K562 (cell line): ENCODE measurements around the gene DAPL1. TPM values are rescaled to one million over a fixed set of nuclear protein-coding genes. Genes with fewer than 3 reads are reported as not detected.

Source experiments
- ATAC-seq: fragments of 200-7000 bp; cut with Tn5 transposase; 3 replicates; pipeline ENCODE4 v1.9.1; 2020; ENCODE audit warnings: moderate library complexity
- BruUV-seq: library from RNA; stranded (reverse); fragments of 400-500 nt; replicated peaks from 2 replicates; lab custom pipeline; 2021; lab: Mats Ljungman, UMichigan
- CTCF ChIA-PET: fragments of 300-600 bp; formaldehyde crosslinking; extraction: SDS; loops from one replicate; lab custom pipeline; 2021; ENCODE audit warnings: low intra/inter-chr PET ratio; lab: Yijun Ruan, JAX
- POLR2A ChIA-PET: fragments of 300-600, 350-650 bp; sonication (Branson Sonifier 250); formaldehyde crosslinking; extraction: SDS; loops from one replicate; lab custom pipeline; 2021; ENCODE audit warnings: antibody characterized with exemption, inconsistent platforms; lab: Yijun Ruan, JAX
- DNase-seq, 4 experiments: peaks; one replicate each; pipeline versions ENCODE4 v3.0.0 to v3.0.0-alpha.2; 2011 to 2018; ENCODE audit warnings: low spot score in 3 of 4, mixed read lengths in 3 of 4; ENCODE audit errors: extremely low read depth in 1 of 4
- FAIRE-seq: peaks from 2 replicates; lab custom pipeline; 2011; peaks lifted over from hg19 to GRCh38; lab: Jason Lieb, UNC
- H2AFZ ChIP-seq: 2 replicates; pipeline ENCODE4 v1.6.0; 2011; ENCODE audit warnings: low read depth, low read length, control low read depth, inconsistent platforms
- H3K27ac ChIP-seq: fragments of 200-600 bp; 3 replicates; pipeline ENCODE4 v1.8.0; 2011; ENCODE audit warnings: low read depth, mild to moderate bottlenecking, control low read depth, inconsistent platforms, low read length, moderate library complexity, mixed read lengths; ENCODE audit errors: extremely low read depth
- H3K27me3 ChIP-seq, 2 experiments: fragments of 300-600 bp in 1 of 2; 2 replicates in 1 of 2; 3 replicates in 1 of 2; pipeline versions ENCODE4 v1.6.0 to v1.8.0; 2011; ENCODE audit warnings: inconsistent platforms in 2 of 2, low read length in 2 of 2, mild to moderate bottlenecking in 1 of 2, mixed read lengths in 1 of 2, moderate library complexity in 1 of 2; ENCODE audit not compliant: control insufficient read depth in 2 of 2, insufficient read depth in 2 of 2
- H3K36me3 ChIP-seq: fragments of 300-600 bp; 3 replicates; pipeline ENCODE4 v1.8.0; 2011; ENCODE audit warnings: mild to moderate bottlenecking, low read length, inconsistent platforms; ENCODE audit not compliant: control insufficient read depth, insufficient read depth
- H3K4me1 ChIP-seq, 2 experiments: fragments of 200-600 bp in 1 of 2; replicated peaks in 1 of 2; 2 replicates in 1 of 2; 3 replicates in 1 of 2; pipeline versions ENCODE4 v1.5.1 to v1.8.0; 2011; ENCODE audit warnings: inconsistent platforms in 2 of 2, low read length in 2 of 2, mild to moderate bottlenecking in 1 of 2, mixed read lengths in 1 of 2, moderate library complexity in 1 of 2; ENCODE audit not compliant: control insufficient read depth in 2 of 2, insufficient read depth in 2 of 2
- H3K4me2 ChIP-seq: 2 replicates; pipeline ENCODE4 v1.6.1; 2011; ENCODE audit warnings: low read length, control low read depth, inconsistent platforms, mixed read lengths; ENCODE audit not compliant: insufficient read depth
- H3K4me3 ChIP-seq: fragments of 200-600 bp; sonication (generic), shearing (Covaris generic); 2 replicates; pipeline ENCODE4 v1.5.1; 2016; ENCODE audit warnings: control low read depth, inconsistent platforms
- H3K79me2 ChIP-seq: fragments of 200-600 bp; 3 replicates; pipeline ENCODE4 v1.8.0; 2011; ENCODE audit warnings: low read length, inconsistent platforms; ENCODE audit not compliant: control insufficient read depth, insufficient read depth
- H3K9ac ChIP-seq, 2 experiments: 2 replicates each; pipeline versions ENCODE4 v1.6.0 to v1.6.1; 2011; ENCODE audit warnings: low read depth in 2 of 2, low read length in 2 of 2, control low read depth in 1 of 2, inconsistent platforms in 1 of 2, mild to moderate bottlenecking in 1 of 2, mixed read lengths in 1 of 2; ENCODE audit not compliant: insufficient read depth in 1 of 2
- H3K9me1 ChIP-seq: one replicate; pipeline ENCODE4 v1.6.0; 2011; ENCODE audit warnings: inconsistent platforms, mild to moderate bottlenecking, low read length, moderate library complexity; ENCODE audit not compliant: control insufficient read depth, insufficient read depth
- H3K9me3 ChIP-seq: replicated peaks from 2 replicates; pipeline ENCODE4 v1.5.1; 2011; ENCODE audit warnings: low read depth, low read length, inconsistent platforms; ENCODE audit not compliant: control insufficient read depth, insufficient read depth
- H4K20me1 ChIP-seq: replicated peaks from 2 replicates; pipeline ENCODE4 v1.6.1; 2011; ENCODE audit warnings: low read length, inconsistent platforms, mixed read lengths; ENCODE audit not compliant: control insufficient read depth, insufficient read depth
- KLF16 ChIP-seq: IDR thresholded peaks from 2 replicates; pipeline ENCODE4 v1.6.1; 2016; ENCODE audit warnings: antibody characterized with exemption
- MBD1 ChIP-seq: fragments of 250-450 bp; sonication (Bioruptor Pico); IDR thresholded peaks from 2 replicates; pipeline ENCODE4 v1.8.0; 2022; ENCODE audit warnings: inconsistent platforms
- MEF2A ChIP-seq: IDR thresholded peaks from 2 replicates; pipeline ENCODE4 v1.6.1; 2011; ENCODE audit warnings: low read depth, mild to moderate bottlenecking, low read length, moderate library complexity; ENCODE audit not compliant: control insufficient read depth
- TCF7 ChIP-seq: sonication (generic); IDR thresholded peaks from 2 replicates; pipeline ENCODE4 v1.6.1; 2016; ENCODE audit warnings: antibody characterized with exemption, borderline replicate concordance
- ZNF143 ChIP-seq: sonication (generic); formaldehyde crosslinking; IDR thresholded peaks from 2 replicates; pipeline ENCODE4 v1.9.0; 2022; ENCODE audit warnings: mild to moderate bottlenecking, missing genetic modification reagents
- ZNF318 ChIP-seq, 2 experiments: fragments of 450-650 bp; IDR thresholded peaks; 2 replicates each; pipeline ENCODE4 v1.6.1; 2016; ENCODE audit warnings: mild to moderate bottlenecking in 2 of 2, borderline replicate concordance in 1 of 2, low read depth in 1 of 2, moderate library complexity in 1 of 2
- ZNF384 ChIP-seq: IDR thresholded peaks from 2 replicates; pipeline ENCODE4 v1.6.1; 2012; ENCODE audit warnings: low read depth, low read length, improper control_type of control experiment
- WGBS: fragments of 100-300 bp; shearing (Covaris generic); methylation state at CpG from one replicate; pipeline ENCODE4 v1.1.6; 2016; ENCODE audit warnings: low coverage, mixed read lengths; ENCODE audit not compliant: insufficient coverage; ENCODE audit errors: missing lambda C conversion rate; 5-methylcytosine and 5-hydroxymethylcytosine counted together
- in situ Hi-C: fragments of 300-500 bp; cut with MboI; formaldehyde crosslinking; loops from 4 replicates; pipeline ENCODE4 v1.15.0; 2018; ENCODE audit warnings: inconsistent platforms, mixed read lengths
- intact Hi-C: fragments of 100-400 bp; cut with micrococcal nuclease; formaldehyde crosslinking; loops from 2 replicates; pipeline ENCODE4 v1.14.2; 2022
- polyA plus RNA-seq, 8 experiments: library from polyadenylated mRNA; depleted of rRNA in 4 of 8; stranded (reverse) in 5 of 8; unstranded in 3 of 8; fragments of >200 nt; fragmentation: Nextera tagmentation in 2 of 8; fragmentation: Illumina TruSeq in 1 of 8; extraction: Ambion mirVana in 2 of 8; extraction: Trizol in 1 of 8; gene quantifications; 2 replicates each; pipeline versions ENCODE4 v1.2.1 to v1.2.3, GENCODE V29; 2011 to 2014; ENCODE audit warnings: inconsistent platforms in 1 of 8, missing spikeins in 1 of 8
- total RNA-seq, 7 experiments: library from RNA; depleted of rRNA in 6 of 7; stranded (reverse); fragments of >200 nt in 6 of 7; fragmentation: Illumina TruSeq in 2 of 7; extraction: Trizol in 2 of 7; gene quantifications; 2 replicates each; pipeline versions ENCODE4 v1.2.1 to v1.2.3, GENCODE V29; 2011 to 2021; ENCODE audit warnings: low replicate concordance in 1 of 7

The DAPL1 gene
- total and polyA plus RNA-seq, 9 of the 15 experiments (the other 6 are each of a cell fraction or from before 2014, with no cell fraction given): not detected

DNA sequence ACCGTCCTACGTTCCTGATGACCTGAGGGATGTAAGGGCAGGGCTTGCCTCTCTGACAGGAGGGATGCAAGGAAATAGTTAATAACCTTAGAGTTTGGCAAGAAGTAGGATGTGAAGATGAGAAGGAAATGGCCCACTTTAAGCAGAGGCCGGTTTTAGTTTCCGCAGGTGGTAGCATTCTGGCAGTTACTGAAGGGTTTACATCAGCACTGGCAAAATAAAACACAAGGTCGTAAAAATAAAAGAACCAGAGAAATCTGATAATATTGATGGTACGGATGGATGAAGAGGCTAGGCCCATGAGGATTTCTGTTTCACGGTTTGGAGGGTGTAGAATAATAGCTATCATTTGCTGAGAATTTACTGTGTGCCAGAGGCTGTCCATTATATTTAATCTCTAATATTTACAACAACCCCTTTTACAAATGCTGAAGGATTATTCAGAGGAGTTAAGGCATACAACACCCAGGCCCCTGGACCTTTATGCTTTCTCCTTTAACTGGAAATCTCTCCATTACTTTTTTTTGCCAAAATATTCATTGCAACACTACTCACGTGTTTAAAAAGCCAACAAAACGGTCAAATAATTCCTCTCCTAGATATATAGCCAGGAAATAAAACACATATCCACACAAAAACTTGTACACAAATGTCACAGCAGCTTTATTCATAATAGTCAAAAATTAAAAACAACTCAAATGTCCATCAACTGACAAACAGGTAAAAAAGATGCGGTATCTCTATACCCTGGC is 28.5 kb downstream of the DAPL1 start:
- H3K9ac ChIP-seq: no peak overlapping the region
- H3K4me1 ChIP-seq: no peaks in the 10 kb centered on the region
- no peaks in the 10 kb centered on the region for H3K36me3 ChIP-seq
- no peaks in the 10 kb centered on the region for H3K9me1 ChIP-seq
- BruUV-seq: no TSS peak
- WGBS: 1% methylated on average over 10 of the region's 10 CpGs
- in situ Hi-C loops: no loop called here
- H2AFZ ChIP-seq: no peak overlapping the region
- no peaks in the 10 kb centered on the region for H3K79me2 ChIP-seq
- no peak overlapping the region for H3K4me2 ChIP-seq
- no peak for ATAC-seq
- no peak for FAIRE-seq
- H3K27me3 ChIP-seq: peaks cover 12 to 14% of the 10 kb centered on the region in 2 experiments
- intact Hi-C loops: no loop called here
- no peaks in the 10 kb centered on the region for H4K20me1 ChIP-seq
- POLR2A ChIA-PET: no interaction called here
- no peaks in the 10 kb centered on the region for H3K9me3 ChIP-seq
- DNase-seq: no peak
- no peak overlapping the region for H3K27ac ChIP-seq
- CTCF ChIA-PET: no interaction called here
- H3K4me3 ChIP-seq: no peak overlapping the region
- TF ChIP-seq ZNF318 (IDR thresholded peaks at IDR 0.05; ENCODE audit: borderline replicate concordance in 1 of 2, low read depth in 1 of 2) (no peak), MBD1 (CRISPR knock-in tag) (no peak), ZNF384 (no peak), MEF2A (no peak), ZNF143 (CRISPR knock-in tag) (no peak), TCF7 (no peak), KLF16 (no peak)
